Mesenchymal stem cell (in vitro differentiated cells and primary cell): ENCODE measurements around the gene GARNL3.

Source experiments
- DNase-seq: peaks from one replicate; pipeline ENCODE4 v3.0.0-alpha.2; 2013
- H2AFZ ChIP-seq: one replicate; pipeline ENCODE4 v1.6.1; 2013; ENCODE audit warnings: low read depth, mild to moderate bottlenecking, control low read depth, inconsistent platforms, low read length, moderate library complexity
- H2AK5ac ChIP-seq: 2 replicates; pipeline ENCODE4 v1.6.1; 2013; ENCODE audit warnings: low read length, moderate library complexity, mild to moderate bottlenecking, inconsistent platforms; ENCODE audit not compliant: severe bottlenecking
- H2BK120ac ChIP-seq: one replicate; pipeline ENCODE4 v1.6.1; 2013; ENCODE audit warnings: low read depth, mild to moderate bottlenecking, inconsistent platforms, low read length, moderate library complexity
- H2BK12ac ChIP-seq, 2 experiments: one replicate each; pipeline ENCODE4 v1.6.1; 2013; ENCODE audit warnings: inconsistent platforms in 2 of 2, low read length in 2 of 2, mild to moderate bottlenecking in 2 of 2, moderate library complexity in 2 of 2, control low read depth in 1 of 2
- H2BK15ac ChIP-seq: one replicate; pipeline ENCODE4 v1.6.1; 2013; ENCODE audit warnings: mild to moderate bottlenecking, low read depth, inconsistent platforms; ENCODE audit not compliant: poor library complexity, severe bottlenecking
- H2BK5ac ChIP-seq: 2 replicates; pipeline ENCODE4 v1.6.1; 2013; ENCODE audit warnings: low read depth, mild to moderate bottlenecking, low read length, control low read depth, inconsistent platforms; ENCODE audit not compliant: poor library complexity, severe bottlenecking
- H3K14ac ChIP-seq, 2 experiments: one replicate each; pipeline ENCODE4 v1.6.1; 2013; ENCODE audit warnings: inconsistent platforms in 2 of 2, low read length in 2 of 2, control low read depth in 1 of 2, mild to moderate bottlenecking in 1 of 2, moderate library complexity in 1 of 2
- H3K18ac ChIP-seq, 2 experiments: one replicate each; pipeline ENCODE4 v1.6.1; 2013; ENCODE audit warnings: inconsistent platforms in 2 of 2, low read length in 2 of 2, control low read depth in 1 of 2, low read depth in 1 of 2, mild to moderate bottlenecking in 1 of 2
- H3K23ac ChIP-seq, 2 experiments: one replicate each; pipeline ENCODE4 v1.6.1; 2013; ENCODE audit warnings: inconsistent platforms in 2 of 2, low read length in 2 of 2, mild to moderate bottlenecking in 2 of 2, moderate library complexity in 2 of 2, control low read depth in 1 of 2
- H3K27ac ChIP-seq: 2 replicates; pipeline ENCODE4 v1.5.1; 2013; ENCODE audit warnings: mild to moderate bottlenecking, moderate library complexity, low read length, control low read depth, inconsistent platforms; ENCODE audit not compliant: poor library complexity, severe bottlenecking
- H3K27me3 ChIP-seq, 2 experiments: 2 replicates each; pipeline versions ENCODE4 v1.6.1 to v1.7.0; 2013; ENCODE audit warnings: low read length in 2 of 2, mild to moderate bottlenecking in 2 of 2, moderate library complexity in 2 of 2, control low read depth in 1 of 2, inconsistent platforms in 1 of 2; ENCODE audit not compliant: control insufficient read depth in 1 of 2, insufficient read depth in 1 of 2
- H3K36me3 ChIP-seq, 2 experiments: 2 replicates each; pipeline versions ENCODE4 v1.6.1 to v1.7.0; 2013; ENCODE audit warnings: low read length in 2 of 2, control low read depth in 1 of 2, inconsistent platforms in 1 of 2, low read depth in 1 of 2, mild to moderate bottlenecking in 1 of 2; ENCODE audit not compliant: insufficient read depth in 2 of 2, control insufficient read depth in 1 of 2
- H3K4ac ChIP-seq, 2 experiments: one replicate each; pipeline ENCODE4 v1.6.1; 2013; ENCODE audit warnings: inconsistent platforms in 2 of 2, low read length in 2 of 2, mild to moderate bottlenecking in 2 of 2, moderate library complexity in 2 of 2, control low read depth in 1 of 2, low read depth in 1 of 2
- H3K4me1 ChIP-seq: 2 replicates; pipeline ENCODE4 v1.6.1; 2013; ENCODE audit warnings: low read depth, low read length, control low read depth; ENCODE audit not compliant: control insufficient read depth, insufficient read depth
- H3K4me2 ChIP-seq: 2 replicates; pipeline ENCODE4 v1.6.1; 2013; ENCODE audit warnings: low read length, mild to moderate bottlenecking, inconsistent platforms; ENCODE audit not compliant: poor library complexity, severe bottlenecking
- H3K4me3 ChIP-seq, 2 experiments: 2 replicates each; pipeline versions ENCODE4 v1.5.1 to v1.7.0; 2013; ENCODE audit warnings: low read length in 2 of 2, mild to moderate bottlenecking in 2 of 2, control low read depth in 1 of 2, low read depth in 1 of 2; ENCODE audit not compliant: insufficient read depth in 1 of 2
- H3K79me1 ChIP-seq: replicated peaks from 2 replicates; pipeline ENCODE4 v1.6.1; 2013; ENCODE audit warnings: mild to moderate bottlenecking, control low read depth, low read length, inconsistent platforms; ENCODE audit not compliant: poor library complexity, severe bottlenecking
- H3K9ac ChIP-seq: 2 replicates; pipeline ENCODE4 v1.7.0; 2013; ENCODE audit warnings: mild to moderate bottlenecking, low read length, moderate library complexity
- H3K9me3 ChIP-seq: 2 replicates; pipeline ENCODE4 v1.7.0; 2013; ENCODE audit warnings: mild to moderate bottlenecking, low read length; ENCODE audit not compliant: control insufficient read depth
- H4K8ac ChIP-seq: one replicate; pipeline ENCODE4 v1.6.1; 2013; ENCODE audit warnings: inconsistent platforms, mild to moderate bottlenecking, low read length, moderate library complexity
- H4K91ac ChIP-seq: one replicate; pipeline ENCODE4 v1.6.1; 2013; ENCODE audit warnings: mild to moderate bottlenecking, low read length, inconsistent platforms
- WGBS: methylation state at CpG from one replicate; pipeline ENCODE4 v1.1.7; 2013; ENCODE audit warnings: mixed read lengths; 5-methylcytosine and 5-hydroxymethylcytosine counted together

The GARNL3 gene

DNA sequence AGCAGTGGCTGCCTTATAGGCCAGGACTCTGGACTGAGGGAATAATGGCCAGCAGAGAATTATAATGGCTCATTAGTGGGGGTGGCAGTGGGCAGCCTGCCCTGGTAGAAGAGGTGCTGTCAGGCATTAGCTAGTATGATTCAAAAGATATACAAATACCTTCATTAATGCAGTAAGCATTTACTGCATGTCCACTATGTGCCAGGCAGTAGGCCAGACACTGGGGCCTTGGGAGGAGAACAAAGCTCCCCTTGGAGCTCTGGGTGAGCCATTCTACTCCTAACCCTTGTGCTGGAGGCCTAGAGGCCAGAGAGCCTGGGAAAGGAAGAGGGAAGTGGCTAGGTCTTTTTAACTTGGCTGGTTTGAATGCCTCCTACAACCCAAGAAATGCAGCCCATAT is 2.0 kb upstream of the GARNL3 start:
- H3K4me1 ChIP-seq: no peaks in the 10 kb centered on the region
- H3K9ac ChIP-seq: no peak overlapping the region
- H2AFZ ChIP-seq: no peak overlapping the region
- H4K8ac ChIP-seq: no peak overlapping the region
- H3K4me3 ChIP-seq: no peak overlapping the region
- H3K4ac ChIP-seq: no peak overlapping the region
- H2BK12ac ChIP-seq: no peak overlapping the region
- no peak overlapping the region for H3K14ac ChIP-seq
- H2BK5ac ChIP-seq: no peak overlapping the region
- peaks cover 1% of the 10 kb centered on the region for H3K79me1 ChIP-seq
- no peak overlapping the region for H3K4me2 ChIP-seq
- no peak overlapping the region for H2AK5ac ChIP-seq
- no peak for DNase-seq
- no peak overlapping the region for H2BK120ac ChIP-seq
- H3K36me3 ChIP-seq: no peaks in the 10 kb centered on the region
- H2BK15ac ChIP-seq: no peak overlapping the region
- H3K23ac ChIP-seq: no peak overlapping the region
- H4K91ac ChIP-seq: no peak overlapping the region
- no peaks in the 10 kb centered on the region for H3K9me3 ChIP-seq
- H3K18ac ChIP-seq: no peak overlapping the region
- H3K27me3 ChIP-seq: peaks cover 0 to 39% of the 10 kb centered on the region in 2 experiments
- no peak overlapping the region for H3K27ac ChIP-seq

DNA sequence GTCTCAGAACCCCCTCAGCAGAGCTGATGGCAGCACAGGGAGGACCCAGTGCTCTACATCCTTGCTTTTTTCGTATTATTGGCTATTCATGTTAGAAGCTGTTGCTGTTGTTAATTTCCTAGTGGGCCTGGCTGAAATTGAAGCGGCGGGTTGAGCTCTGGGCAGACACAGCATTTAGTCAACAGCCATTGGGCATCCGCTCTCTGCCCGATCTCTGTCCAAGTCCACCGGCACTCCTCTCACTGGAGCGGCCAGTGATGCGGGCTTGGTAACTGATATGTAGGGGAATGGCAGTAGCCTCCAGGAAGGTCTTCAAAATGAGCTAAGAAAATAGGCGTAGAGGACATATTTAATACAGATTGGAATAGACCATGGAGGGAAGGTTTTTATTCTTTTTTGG is 1.3 kb upstream of the GARNL3 start:
- H3K79me1 ChIP-seq: peaks cover 1% of the 10 kb centered on the region
- 95% methylated on average over 9 of the region's 9 CpGs for WGBS
- no peak overlapping the region for H3K27ac ChIP-seq
- no peak overlapping the region for H2BK5ac ChIP-seq
- no peak overlapping the region for H3K4me3 ChIP-seq
- H4K91ac ChIP-seq: no peak overlapping the region
- no peak overlapping the region for H2BK12ac ChIP-seq
- no peaks in the 10 kb centered on the region for H3K9me3 ChIP-seq
- H3K27me3 ChIP-seq: peaks cover 0 to 41% of the 10 kb centered on the region in 2 experiments
- H3K4ac ChIP-seq: no peak overlapping the region
- H3K9ac ChIP-seq: no peak overlapping the region
- H4K8ac ChIP-seq: no peak overlapping the region
- no peak overlapping the region for H3K14ac ChIP-seq
- no peak overlapping the region for H2AFZ ChIP-seq
- no peak overlapping the region for H2BK15ac ChIP-seq
- H3K18ac ChIP-seq: no peak overlapping the region
- H3K4me2 ChIP-seq: no peak overlapping the region
- no peak overlapping the region for H2AK5ac ChIP-seq
- H3K36me3 ChIP-seq: no peaks in the 10 kb centered on the region
- no peak overlapping the region for H3K23ac ChIP-seq
- no peaks in the 10 kb centered on the region for H3K4me1 ChIP-seq
- DNase-seq: no peak
- no peak overlapping the region for H2BK120ac ChIP-seq

DNA sequence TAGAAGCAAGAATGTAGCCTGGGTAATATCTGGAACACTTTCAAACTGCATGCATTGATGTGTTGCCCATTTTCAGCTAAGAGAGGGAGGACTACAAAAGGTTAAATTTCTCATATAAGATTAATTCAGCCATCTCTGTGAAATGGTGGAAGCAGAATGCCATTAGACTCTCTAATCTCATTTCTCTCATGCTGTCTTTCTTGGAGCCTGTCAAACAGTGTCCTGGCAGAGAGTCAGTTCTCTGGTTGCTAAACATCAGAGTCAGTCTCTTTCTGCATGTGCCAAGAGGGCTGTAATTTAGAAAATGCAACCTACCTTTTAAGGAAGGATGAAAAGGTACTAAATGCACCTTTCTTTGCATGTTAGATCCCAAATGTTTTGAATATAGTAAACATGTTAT is 910 bp upstream of the GARNL3 start:
- H3K9ac ChIP-seq: no peak overlapping the region
- H3K14ac ChIP-seq: no peak overlapping the region
- H2BK120ac ChIP-seq: no peak overlapping the region
- no peak overlapping the region for H4K8ac ChIP-seq
- H3K4me3 ChIP-seq: no peak overlapping the region
- no peak overlapping the region for H2BK5ac ChIP-seq
- H3K4me2 ChIP-seq: no peak overlapping the region
- H3K9me3 ChIP-seq: no peaks in the 10 kb centered on the region
- H3K18ac ChIP-seq: no peak overlapping the region
- no peak overlapping the region for H3K23ac ChIP-seq
- H3K27ac ChIP-seq: no peak overlapping the region
- H3K4ac ChIP-seq: no peak overlapping the region
- no peak overlapping the region for H4K91ac ChIP-seq
- H2AK5ac ChIP-seq: no peak overlapping the region
- DNase-seq: no peak
- H2BK15ac ChIP-seq: no peak overlapping the region
- H3K27me3 ChIP-seq: peaks cover 0 to 43% of the 10 kb centered on the region in 2 experiments
- H3K4me1 ChIP-seq: no peaks in the 10 kb centered on the region
- H2AFZ ChIP-seq: no peak overlapping the region
- no peak overlapping the region for H2BK12ac ChIP-seq
- H3K79me1 ChIP-seq: peaks cover 1% of the 10 kb centered on the region
- no peaks in the 10 kb centered on the region for H3K36me3 ChIP-seq

DNA sequence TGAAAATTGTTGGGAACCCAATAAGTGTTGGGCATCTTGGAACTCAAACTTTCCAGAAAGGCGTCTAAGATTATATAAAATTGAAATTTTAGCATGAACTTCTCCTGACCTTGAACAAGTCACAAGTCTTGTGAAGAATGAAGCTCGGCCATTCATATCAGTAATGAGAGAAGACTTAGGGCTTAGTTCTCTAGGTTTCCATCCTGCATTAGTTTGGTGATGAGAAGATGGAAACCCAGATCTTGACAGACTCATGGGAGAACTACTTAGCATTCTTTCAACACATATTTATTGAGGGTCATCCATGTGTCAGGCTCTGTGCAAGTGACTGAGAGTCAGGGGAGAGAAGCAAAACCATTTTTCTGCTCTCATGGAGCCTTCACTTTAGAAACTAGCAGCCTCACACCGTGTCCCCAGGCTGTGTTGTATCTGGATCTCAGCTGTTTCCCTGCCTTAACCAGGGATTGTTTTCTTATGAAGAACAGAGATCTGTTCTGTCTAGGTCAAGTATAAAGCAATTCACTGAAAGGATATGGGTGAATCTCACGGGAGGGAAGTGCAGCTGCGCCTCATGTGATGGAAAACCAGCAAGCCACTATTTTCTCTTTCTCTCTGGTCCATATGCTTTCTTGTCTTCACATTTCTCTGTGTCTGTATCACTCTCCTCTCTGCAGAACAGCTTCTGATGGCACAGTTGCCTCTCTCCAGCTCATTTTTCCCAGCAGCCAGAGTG is 3.4 kb downstream of the GARNL3 start:
- peaks cover 0 to 45% of the 10 kb centered on the region in 2 experiments for H3K27me3 ChIP-seq
- no peaks in the 10 kb centered on the region for H3K4me1 ChIP-seq
- 84% methylated on average over 5 of the region's 5 CpGs for WGBS
- H2BK15ac ChIP-seq: no peak overlapping the region
- peaks cover 1% of the 10 kb centered on the region for H3K79me1 ChIP-seq
- no peak overlapping the region for H3K4me3 ChIP-seq
- H4K8ac ChIP-seq: no peak overlapping the region
- no peaks in the 10 kb centered on the region for H3K9me3 ChIP-seq
- no peak overlapping the region for H3K4ac ChIP-seq
- H3K9ac ChIP-seq: no peak overlapping the region
- no peak overlapping the region for H2AK5ac ChIP-seq
- H3K36me3 ChIP-seq: no peaks in the 10 kb centered on the region
- no peak for DNase-seq
- no peak overlapping the region for H2AFZ ChIP-seq
- H2BK5ac ChIP-seq: no peak overlapping the region
- no peak overlapping the region for H4K91ac ChIP-seq
- H3K27ac ChIP-seq: no peak overlapping the region
- no peak overlapping the region for H3K18ac ChIP-seq
- H3K23ac ChIP-seq: no peak overlapping the region
- no peak overlapping the region for H2BK12ac ChIP-seq
- H3K4me2 ChIP-seq: no peak overlapping the region
- no peak overlapping the region for H2BK120ac ChIP-seq
- no peak overlapping the region for H3K14ac ChIP-seq
